Measurements from ENCODE around the gene CEACAM21.

CEACAM21 gene

DNA sequence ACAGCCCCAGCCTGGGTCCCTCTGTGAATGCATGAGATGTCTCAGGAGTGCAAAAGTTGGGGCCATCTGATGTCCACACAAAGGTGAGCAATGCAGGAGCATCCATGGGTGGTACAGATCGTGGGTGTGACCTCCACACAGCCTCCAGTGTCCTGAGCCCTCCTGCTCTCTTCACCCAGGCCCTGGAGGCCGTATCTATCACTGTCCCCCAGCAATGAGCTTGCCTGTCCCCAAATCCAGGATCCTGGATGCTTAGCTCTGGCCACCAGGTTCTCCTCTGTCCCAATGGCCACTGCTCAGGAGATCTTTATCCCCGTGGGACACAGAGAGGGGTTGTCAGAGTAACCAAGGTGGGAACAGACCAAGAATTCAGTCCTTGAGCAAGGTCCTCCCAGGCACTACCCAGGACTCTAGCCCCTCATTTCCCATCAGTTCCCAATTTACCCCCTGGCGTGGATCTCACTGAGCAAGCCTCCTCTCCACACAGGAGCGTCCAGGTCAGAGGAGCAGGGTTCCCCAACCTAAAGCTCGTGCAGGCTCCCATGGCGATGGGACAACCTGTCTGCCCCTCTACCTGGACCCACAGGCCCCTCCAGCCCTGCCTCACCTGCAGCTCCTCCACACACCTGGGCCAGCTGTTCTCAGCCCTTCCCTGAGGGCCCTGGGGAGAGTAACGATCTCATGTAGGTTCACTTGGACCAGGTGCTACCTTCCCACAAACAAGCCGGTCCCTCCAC is 11.3 kb downstream of the CEACAM21 start:
- DNase-seq (ENCODE audit: low read depth): no peak

DNA sequence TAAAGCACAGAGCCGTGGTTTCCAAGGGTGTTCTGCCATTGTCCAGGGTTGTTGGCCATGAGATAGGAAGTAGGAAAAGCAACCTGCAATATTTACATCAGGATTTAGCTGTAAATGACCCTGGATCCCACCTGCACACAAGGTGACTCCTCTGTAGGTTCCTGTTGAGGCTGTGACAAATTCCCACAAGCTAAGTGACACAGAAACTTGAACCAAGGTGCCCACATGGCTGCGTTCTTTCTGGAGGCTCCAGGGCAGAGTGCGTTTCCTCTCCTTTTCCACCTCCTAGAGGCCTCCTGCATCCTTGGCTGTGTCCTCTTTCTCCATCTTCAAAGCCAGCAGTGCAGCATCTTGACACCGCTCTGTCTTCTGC is 11.9 kb downstream of the CEACAM21 start:
- no peak for DNase-seq (ENCODE audit: low read depth)

DNA sequence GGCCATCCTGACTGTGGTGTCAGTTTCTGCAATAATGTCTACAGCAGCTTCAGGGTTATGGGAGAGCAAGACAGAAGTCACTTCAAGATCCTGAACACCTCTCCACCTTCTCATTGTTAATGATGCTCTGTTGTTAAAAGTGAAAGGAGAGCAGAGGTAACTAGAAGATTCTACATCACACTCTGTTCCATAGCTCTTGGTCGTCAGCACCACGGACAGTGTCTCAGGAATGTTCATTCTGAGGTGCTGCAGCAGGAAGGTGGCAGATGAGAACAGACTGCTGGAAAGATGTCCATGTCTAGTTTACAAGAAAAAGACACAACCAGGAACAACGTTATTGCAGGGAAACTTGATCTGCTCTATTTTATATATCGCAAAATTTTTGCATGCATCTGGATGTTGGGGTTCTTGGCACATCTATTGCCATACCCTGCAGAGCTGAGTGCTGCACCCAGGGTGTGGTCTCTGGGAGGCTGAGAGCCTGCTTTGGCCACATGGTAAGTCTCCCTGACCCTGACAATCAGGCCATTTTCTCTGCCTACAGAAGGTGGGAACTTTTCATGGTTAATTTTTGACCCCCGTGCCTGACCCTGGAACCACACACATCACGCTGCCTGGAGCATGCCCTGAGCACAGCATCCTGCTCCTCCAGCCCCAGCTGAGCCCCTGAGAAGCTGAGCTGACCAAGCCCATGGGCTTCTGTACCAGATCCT is 12.7 kb downstream of the CEACAM21 start:
- peak; percentile 5 for DNase-seq (ENCODE audit: low read depth)

DNA sequence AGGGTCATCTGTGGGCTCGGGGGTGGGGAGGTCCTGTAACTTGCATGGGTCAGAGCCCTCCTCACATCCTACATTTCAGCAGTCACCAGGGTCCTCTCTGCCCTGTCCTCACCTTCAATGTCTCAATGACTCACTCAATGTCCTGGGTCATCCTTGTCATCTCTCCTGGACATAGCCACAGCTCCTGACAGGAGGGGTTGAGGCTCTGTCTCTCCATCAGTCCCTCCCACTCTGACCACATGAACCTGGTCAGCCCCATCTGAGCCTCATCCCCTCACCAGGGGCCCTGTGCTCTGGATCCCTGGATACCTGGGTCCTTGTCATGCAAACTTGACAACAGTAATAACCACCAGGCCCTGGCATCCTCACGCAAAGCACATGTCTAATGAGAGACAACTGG is 13.4 kb downstream of the CEACAM21 start:
- no peak for DNase-seq (ENCODE audit: low read depth)

- no peak for DNase-seq (ENCODE audit: low read depth)
Observed at GRCh38 chr19:41590936-41591335, 15.0 kb downstream of the CEACAM21 start.

DNA sequence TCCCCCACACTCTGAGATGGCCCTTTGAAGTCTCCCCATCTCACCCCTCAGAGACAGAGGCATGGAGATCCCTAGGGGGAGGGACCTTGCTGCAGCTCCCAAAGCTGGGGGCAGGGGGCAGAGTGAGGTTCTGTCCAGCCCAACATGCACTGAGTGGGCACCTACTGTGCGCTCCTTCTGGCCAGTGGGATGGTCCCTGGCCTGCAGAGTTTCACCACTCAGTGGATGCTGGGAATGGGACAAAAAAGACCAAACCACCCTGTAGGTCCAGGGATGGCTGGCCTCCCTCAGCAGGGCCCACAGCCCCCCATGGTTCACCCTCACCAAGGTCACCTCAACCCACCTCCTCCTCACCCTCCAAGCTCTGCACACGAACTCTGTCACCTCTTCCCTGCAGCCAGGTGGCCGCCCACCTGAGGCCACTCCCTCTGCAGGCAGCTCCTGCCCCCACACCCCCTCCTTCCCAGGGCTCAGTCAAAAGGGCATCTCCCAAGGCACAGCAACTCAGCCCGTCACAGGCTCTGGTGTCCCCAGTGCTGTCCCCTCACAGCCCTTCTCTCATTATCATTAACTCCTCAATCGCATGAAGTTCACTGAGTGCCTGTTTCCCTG is 16.1 kb downstream of the CEACAM21 start:
- DNase-seq (ENCODE audit: low read depth): no peak

DNA sequence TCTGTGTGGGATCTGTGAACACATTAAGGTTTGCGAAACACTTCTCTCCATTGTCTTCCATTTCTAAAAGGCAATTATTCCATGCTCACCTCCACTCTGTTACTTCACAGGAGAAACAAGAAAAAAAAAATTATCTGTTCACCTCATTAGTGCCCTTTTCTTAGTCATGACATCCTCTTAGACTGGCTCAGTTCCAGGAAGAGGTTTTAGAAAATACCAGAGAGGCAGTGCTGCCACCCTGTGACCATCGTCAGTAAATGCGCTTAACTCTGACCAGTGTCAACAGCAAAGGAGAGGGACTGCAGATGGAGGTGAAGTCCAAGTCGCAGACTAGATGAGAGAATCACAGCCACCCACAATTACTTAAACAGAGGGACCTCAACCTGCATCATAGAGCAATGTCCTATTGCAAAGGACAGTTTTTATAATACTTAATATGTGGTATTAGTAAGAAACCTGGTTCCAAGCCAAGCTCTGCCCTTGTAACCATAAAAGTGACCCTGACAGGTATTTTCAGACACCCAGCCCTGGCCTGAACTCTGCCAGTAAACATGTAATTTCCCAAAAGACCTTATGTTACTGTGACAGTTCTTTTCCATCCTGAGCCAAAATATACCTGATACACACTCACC is 19.4 kb downstream of the CEACAM21 start:
- peak; percentile 44 for DNase-seq (ENCODE audit: low read depth)

DNA sequence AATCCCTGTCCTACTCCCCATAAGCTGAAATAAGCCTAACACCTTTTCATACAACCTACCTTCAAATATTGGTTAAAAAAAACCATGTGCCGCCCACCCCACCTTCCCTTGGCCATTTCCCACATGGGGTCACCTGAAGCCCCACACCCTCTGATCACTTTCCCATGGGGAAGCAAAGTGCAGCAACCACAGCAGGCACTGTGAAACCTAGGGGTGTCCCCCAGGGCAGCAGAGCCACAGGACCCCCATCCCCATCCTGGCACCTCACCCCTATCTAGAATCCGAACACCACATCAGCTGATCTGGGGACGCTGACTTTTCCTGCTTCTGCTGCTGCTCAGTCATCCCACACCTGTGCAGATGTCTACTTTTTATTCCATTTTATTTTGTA is 19.9 kb downstream of the CEACAM21 start:
- DNase-seq (ENCODE audit: low read depth): no peak

GRCh38 chr19:41597600-41598041 is 21.7 kb downstream of the CEACAM21 start:
- peak; percentile 32 for DNase-seq (ENCODE audit: low read depth)

- DNase-seq (ENCODE audit: low read depth): no peak
Observed at GRCh38 chr19:41599175-41599966, 23.4 kb downstream of the CEACAM21 start.

DNA sequence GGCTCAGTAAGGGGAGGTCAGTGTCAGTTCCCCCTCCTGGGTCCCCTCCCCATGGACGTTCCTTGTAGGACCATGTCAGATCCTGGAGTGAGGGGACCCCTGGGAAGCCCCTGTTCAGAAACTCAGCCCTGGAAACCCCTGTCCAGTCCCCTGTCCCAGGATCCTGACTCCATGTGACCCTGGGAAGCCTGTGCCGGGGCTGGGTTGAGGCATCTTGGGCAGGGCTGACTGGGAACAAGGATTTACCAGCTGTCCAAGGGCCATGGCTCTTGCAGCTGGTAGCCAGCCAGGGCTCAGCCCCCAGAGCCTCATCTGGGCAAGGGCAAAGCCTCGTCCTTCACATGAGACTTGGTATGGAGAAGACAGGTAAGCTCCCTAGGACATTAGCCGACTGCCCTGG is 25.8 kb downstream of the CEACAM21 start:
- DNase-seq (ENCODE audit: low read depth): no peak

GRCh38 chr19:41604831-41605230 is 28.9 kb downstream of the CEACAM21 start:
- DNase-seq (ENCODE audit: low read depth): no peak

GRCh38 chr19:41606215-41606837 is 30.4 kb downstream of the CEACAM21 start:
- no peak for DNase-seq (ENCODE audit: low read depth)

GRCh38 chr19:41607668-41608067 is 31.7 kb downstream of the CEACAM21 start:
- DNase-seq (ENCODE audit: low read depth): no peak

DNA sequence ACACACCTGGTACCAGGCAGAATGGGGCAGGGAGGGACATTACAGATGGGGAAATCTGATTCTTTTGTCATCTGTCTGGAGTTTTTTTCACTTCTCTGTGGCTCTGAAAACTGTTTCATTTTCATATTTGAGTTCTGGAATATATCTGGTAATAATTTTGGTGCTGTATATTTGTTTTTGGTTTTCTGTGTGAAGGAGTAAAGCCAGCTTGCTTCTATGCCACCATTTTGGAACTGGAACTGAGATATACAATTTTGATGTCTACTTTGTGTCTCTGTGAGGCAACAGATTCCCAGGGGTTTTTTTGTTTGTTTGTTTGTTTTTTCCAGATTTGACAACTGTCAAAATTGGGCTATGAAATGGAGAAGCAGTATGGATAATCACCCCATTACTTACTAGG is 34.8 kb downstream of the CEACAM21 start:
- DNase-seq (ENCODE audit: low read depth): no peak

GRCh38 chr19:41612483-41612882 is 36.5 kb downstream of the CEACAM21 start:
- no peak for DNase-seq (ENCODE audit: low read depth)

DNA sequence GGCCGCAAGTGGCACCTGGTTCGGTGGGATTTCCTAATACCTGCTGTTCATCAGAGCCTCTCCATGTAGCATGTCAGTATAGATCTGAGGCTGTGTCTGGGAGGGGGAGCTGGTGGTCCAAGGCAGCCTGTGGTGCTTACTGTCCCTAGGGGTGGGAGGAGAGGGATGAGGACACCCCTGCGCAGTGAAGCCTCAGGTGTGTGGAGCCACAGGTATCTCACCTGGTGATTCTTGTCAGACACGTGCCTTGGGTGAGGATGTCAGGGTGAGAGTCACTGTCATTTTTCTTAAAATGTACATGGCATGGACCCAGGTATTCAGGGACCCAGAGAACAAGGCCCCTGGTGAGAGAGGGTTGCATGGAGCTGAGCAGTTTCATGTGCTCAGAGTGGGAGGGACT is 39.2 kb downstream of the CEACAM21 start:
- DNase-seq (ENCODE audit: low read depth): no peak

DNA sequence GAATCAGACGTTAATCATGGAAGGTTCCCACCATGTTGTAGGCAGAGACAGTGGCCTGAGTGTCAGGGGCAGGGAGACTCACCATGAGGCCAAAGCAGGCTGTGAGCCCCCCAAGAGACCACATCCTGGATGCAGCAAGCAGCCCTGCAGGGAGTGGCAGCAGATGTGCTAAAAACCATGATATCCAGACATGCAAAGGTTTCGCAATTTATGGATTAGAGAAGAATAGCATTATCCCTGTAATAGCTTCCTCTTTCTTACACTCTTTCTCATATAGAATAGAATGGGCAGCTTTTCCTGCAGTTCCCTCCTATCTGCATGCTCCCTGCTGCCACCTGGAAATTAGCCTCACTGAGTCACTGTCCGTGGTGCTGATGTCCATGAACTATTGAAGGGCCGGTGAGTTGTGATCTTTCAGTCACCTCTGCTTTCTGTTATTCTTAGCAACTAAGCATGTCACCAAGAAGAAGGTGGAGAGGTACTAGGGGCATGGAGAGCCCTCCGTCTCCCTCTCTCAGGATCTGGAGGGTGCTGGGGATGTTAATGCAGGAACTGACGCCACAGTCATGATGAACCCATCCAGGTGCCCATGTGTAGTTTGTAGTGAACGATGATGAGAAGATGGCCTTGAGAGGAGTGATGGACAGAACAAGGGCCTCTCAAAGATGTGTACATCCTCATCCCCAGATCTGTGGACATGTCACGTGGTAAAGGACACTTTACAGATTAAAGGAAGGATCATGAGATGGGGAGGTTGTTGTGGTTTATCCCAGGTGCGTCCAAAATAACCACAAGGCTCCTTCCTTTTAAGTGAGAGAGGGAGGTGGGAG is 41.0 kb downstream of the CEACAM21 start:
- peak; percentile 1 for DNase-seq (ENCODE audit: low read depth)

- no peak for DNase-seq (ENCODE audit: low read depth)
Observed at GRCh38 chr19:41617941-41618730, 42.2 kb downstream of the CEACAM21 start.

Measured in GM04504 (cell line).